ENCODE results near the gene PRKCE. TPM values are rescaled to one million over a fixed set of nuclear protein-coding genes. Genes with fewer than 3 reads are reported as not detected.

Gene PRKCE
- total RNA-seq, 2 experiments from 2014 or later = 12.5 to 13.6 TPM

DNA sequence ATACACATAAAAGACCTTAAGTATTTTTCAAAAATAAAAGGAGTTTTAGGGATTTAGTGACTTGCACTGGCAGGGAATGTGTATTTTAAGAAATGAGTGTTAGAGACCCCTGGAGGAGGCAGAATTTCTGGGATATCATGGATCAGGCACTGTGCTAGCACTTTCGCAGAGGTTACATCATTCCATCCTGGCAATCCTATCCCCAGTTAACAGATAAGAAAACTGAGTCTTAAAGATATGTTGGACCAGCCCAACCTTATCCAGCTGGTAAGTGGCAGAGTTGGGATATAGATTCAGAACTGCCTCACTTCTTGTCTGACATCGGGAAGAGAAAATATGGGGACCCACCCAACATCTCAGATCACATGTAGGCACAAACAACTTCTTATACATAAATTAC is 485.5 kb downstream of the PRKCE start:
- Mint-ChIP-seq H3K27me3 (no peaks in the 10 kb centered on the region), H3K9me3 (no peaks in the 10 kb centered on the region), H3K27ac (no peak overlapping the region), H3K4me1 (ENCODE audit: low read depth) (no peaks in the 10 kb centered on the region), H3K4me3 (no peak overlapping the region), H3K36me3 (peaks cover 2% of the 10 kb centered on the region)
- CTCF ChIA-PET = no interaction called here
- no peak for DNase-seq
- intact Hi-C loops (cut with micrococcal nuclease) = no loop called here
- POLR2A ChIA-PET = no interaction called here

DNA sequence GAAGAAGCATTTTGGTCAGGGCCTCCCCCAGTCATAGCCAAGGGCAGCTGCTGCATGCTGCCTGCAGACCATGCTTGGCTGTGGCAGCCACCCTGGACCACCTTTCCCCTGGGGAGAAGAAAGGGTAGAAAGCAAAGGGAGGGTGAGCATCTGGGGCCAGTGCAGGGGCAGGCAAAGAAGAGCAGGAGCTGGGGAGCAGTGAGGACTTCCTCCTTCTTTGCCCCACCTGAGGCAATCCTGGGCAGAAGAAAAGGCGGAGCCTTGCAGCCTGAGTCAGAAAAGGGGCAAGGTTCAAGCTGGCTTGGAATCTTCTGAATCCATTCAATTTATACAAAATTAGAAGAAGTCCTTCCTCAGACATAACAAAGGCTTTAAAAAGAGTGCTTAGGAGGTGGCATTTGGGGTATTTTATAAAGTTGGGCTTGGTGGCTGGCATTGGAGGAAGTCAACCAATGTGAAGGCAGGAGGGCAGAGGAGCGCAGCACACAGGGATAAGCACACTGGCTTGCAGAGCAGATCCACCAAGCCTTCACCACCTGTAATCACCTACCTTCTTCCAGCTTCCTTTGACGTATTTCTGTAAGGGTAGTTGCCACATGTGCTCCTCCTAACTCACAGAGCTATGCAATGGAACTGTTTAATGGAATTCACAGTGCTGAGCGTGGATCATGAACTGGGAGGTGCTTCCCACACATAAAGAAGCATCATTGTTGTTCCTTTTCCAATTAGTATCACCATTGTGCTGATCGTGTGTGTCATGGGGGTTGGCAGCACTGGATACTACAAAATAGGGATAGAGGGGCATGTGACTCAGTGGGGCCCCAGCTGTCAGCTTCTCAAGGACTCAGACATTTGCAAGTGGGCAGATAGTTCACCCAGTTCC is 491.3 kb downstream of the PRKCE start:
- Mint-ChIP-seq H3K4me1 (ENCODE audit: low read depth) (peaks cover 11% of the 10 kb centered on the region), H3K9me3 (no peaks in the 10 kb centered on the region), H3K27ac (no peak overlapping the region), H3K27me3 (no peaks in the 10 kb centered on the region), H3K36me3 (peaks cover 4% of the 10 kb centered on the region), H3K4me3 (no peak overlapping the region)
- ChIA-PET CTCF (no interaction called here), POLR2A (no interaction called here)
- no peak for DNase-seq
- intact Hi-C loops (cut with micrococcal nuclease) = no loop called here

DNA sequence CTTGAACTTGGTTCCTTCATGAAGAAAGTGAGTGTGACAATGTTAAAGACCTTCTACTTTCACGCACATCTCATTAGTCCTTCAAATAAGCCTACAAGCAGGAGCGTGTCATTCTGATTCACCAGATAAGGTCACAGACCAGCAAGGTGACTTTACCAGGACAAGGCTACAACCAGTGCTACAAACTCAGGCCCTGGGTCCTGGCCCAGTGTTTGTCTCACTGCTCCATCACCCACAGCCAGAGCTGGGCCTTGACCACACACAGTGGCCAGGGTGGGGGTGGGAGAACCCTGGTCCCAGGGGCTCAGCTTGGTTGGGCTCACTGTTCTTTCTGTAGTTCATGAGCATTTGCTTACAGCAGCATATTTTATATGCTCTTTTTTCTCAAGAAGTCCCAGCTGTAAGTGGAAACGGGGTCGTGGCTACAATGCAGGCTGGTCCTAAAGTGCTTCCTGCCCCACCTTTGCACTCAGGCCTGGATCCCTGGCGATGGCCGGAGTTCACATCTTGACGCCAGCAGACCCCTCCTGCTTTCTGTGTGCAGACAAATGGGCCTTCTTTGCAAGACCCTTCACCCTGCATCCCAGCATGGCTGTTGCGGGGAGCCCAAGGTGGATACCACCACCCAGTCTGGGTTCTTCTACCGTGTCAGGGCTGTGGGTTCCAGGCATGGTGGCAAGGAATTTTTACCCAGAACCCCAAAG is 492.1 kb downstream of the PRKCE start:
- no peaks in the 10 kb centered on the region for H3K27me3 Mint-ChIP-seq
- H3K4me1 Mint-ChIP-seq (ENCODE audit: low read depth) = peaks cover 11% of the 10 kb centered on the region
- peaks cover 4% of the 10 kb centered on the region for H3K36me3 Mint-ChIP-seq
- no peaks in the 10 kb centered on the region for H3K9me3 Mint-ChIP-seq
- ChIA-PET CTCF (interaction anchor here (0.6 kb wide), 1 partner anchor 80 kb away, joined by 3 read pairs; no protein-coding TSS in a partner anchor), POLR2A (no interaction called here)
- intact Hi-C loops (cut with micrococcal nuclease) = no loop called here
- DNase-seq = no peak
- no peak overlapping the region for H3K27ac Mint-ChIP-seq
- no peak overlapping the region for H3K4me3 Mint-ChIP-seq

DNA sequence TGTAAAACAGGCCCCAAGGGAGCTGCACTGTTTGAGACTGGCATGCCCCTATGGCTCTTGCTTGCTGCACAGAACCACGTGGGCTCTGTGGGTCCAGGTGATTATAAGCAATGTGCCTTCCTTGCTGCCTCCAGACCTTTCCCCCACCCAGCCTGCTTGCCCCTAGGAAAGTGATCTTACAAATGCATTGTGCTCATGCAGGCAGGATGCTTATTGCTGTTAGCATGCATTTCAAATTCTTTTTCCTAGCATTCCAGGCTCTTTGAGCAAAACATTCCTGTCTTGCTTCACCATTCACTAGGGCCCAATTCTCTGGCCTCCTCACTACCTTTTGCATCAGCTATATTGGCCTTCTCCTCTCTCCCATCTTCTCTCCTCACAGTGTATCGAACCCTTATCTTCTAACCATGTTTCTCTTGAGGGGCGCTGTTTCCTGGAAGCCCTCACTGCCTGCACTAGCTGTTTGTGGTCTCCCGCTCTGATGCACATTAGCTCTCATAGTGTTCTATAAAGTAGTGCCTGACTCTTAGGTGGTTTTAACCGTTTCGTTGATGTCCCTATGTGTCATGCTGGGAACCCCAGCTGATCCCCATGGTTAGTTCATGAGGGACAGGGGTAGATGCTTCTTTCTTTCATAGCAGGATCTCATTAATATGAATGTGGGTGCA is 492.8 kb downstream of the PRKCE start:
- POLR2A ChIA-PET = no interaction called here
- intact Hi-C loops (cut with micrococcal nuclease) = no loop called here
- no peaks in the 10 kb centered on the region for H3K27me3 Mint-ChIP-seq
- no peak for DNase-seq
- peaks cover 11% of the 10 kb centered on the region for H3K4me1 Mint-ChIP-seq (ENCODE audit: low read depth)
- H3K27ac Mint-ChIP-seq = no peak overlapping the region
- peaks cover 4% of the 10 kb centered on the region for H3K36me3 Mint-ChIP-seq
- CTCF ChIA-PET = interaction anchor here (0.6 kb wide), 1 partner anchor 81 kb away, joined by 3 read pairs; no protein-coding TSS in a partner anchor
- no peaks in the 10 kb centered on the region for H3K9me3 Mint-ChIP-seq
- no peak overlapping the region for H3K4me3 Mint-ChIP-seq

DNA sequence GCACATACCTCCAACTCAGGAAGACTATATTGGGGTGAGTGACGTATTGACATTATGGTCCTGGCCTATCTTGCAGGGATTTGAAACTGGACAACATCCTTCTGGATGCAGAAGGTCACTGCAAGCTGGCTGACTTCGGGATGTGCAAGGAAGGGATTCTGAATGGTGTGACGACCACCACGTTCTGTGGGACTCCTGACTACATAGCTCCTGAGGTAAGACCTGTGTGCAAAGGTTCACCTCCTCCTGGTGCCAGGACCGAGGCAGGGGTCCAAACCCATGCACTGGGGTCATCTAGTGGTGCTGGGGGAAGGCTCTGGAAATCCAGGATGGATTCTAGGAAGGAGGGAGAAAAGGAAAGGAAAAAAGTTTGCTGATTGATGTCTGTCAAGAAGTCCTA is 493.5 kb downstream of the PRKCE start:
- peaks cover 4% of the 10 kb centered on the region for H3K36me3 Mint-ChIP-seq
- DNase-seq = no peak
- ChIA-PET POLR2A (no interaction called here), CTCF (no interaction called here)
- H3K4me1 Mint-ChIP-seq (ENCODE audit: low read depth) = peaks cover 11% of the 10 kb centered on the region
- no peak overlapping the region for H3K27ac Mint-ChIP-seq
- H3K4me3 Mint-ChIP-seq = no peak overlapping the region
- H3K27me3 Mint-ChIP-seq = no peaks in the 10 kb centered on the region
- no peaks in the 10 kb centered on the region for H3K9me3 Mint-ChIP-seq
- intact Hi-C loops (cut with micrococcal nuclease) = no loop called here

DNA sequence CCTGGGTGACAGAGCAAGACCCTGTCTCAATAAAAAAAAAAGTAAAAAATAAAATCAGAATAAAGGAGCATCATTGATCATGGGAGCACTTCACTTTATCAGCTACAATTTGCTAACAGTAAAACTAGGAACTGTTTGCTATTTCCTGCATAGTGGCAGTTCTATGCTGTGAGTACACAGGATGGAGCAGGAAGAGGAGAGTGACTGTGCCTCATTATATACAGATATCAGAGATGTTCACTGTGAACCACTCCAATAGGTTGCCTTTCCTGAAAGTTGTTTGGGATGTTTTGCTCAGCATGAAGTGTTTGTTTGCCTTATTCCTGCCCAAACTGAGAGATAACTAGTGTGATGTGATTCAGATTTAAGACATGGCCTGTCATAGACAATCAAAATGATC is 494.4 kb downstream of the PRKCE start:
- intact Hi-C loops (cut with micrococcal nuclease) = no loop called here
- Mint-ChIP-seq H3K9me3 (no peaks in the 10 kb centered on the region), H3K36me3 (peaks cover 4% of the 10 kb centered on the region), H3K4me1 (ENCODE audit: low read depth) (peaks cover 16% of the 10 kb centered on the region), H3K27ac (no peak overlapping the region), H3K4me3 (no peak overlapping the region), H3K27me3 (no peaks in the 10 kb centered on the region)
- ChIA-PET POLR2A (no interaction called here), CTCF (interaction anchor here (0.7 kb wide), 1 partner anchor 220 kb away, joined by 3 read pairs; no protein-coding TSS in a partner anchor)
- DNase-seq = no peak

DNA sequence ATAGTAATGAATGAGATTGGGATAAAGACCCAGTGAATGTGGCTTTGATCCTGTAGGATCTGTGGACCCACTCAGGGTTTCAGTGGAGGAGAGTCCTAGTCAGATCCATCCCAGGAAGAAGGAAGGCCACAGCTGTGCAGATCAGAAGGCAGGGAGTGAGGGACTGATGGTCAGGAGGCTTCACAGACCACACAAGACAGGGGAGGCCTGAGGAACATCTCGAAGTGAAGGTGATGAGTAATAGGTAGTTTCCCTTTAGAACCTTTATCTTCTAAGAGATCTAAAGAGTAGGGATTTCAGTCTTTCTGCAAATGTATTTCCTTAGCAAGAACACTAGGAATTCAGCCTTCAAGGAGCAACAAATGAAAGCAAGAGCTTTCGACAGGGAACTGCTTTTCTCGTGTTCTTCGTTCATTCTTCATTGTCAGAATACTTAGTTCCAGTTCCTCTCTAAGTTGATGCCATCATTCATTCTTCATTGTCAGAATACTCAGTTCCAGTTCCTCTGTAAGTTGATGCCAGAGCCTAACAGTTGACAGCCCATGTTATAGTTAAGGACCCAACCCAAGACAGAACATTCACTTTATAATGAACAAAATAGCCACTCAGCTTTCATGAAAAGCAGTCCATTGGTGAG is 495.5 kb downstream of the PRKCE start:
- Mint-ChIP-seq H3K27me3 (no peaks in the 10 kb centered on the region), H3K4me1 (ENCODE audit: low read depth) (peaks cover 18% of the 10 kb centered on the region), H3K4me3 (no peak overlapping the region), H3K36me3 (peaks cover 4% of the 10 kb centered on the region), H3K27ac (no peak overlapping the region), H3K9me3 (no peaks in the 10 kb centered on the region)
- ChIA-PET CTCF (no interaction called here), POLR2A (no interaction called here)
- intact Hi-C loops (cut with micrococcal nuclease) = no loop called here
- DNase-seq = no peak

DNA sequence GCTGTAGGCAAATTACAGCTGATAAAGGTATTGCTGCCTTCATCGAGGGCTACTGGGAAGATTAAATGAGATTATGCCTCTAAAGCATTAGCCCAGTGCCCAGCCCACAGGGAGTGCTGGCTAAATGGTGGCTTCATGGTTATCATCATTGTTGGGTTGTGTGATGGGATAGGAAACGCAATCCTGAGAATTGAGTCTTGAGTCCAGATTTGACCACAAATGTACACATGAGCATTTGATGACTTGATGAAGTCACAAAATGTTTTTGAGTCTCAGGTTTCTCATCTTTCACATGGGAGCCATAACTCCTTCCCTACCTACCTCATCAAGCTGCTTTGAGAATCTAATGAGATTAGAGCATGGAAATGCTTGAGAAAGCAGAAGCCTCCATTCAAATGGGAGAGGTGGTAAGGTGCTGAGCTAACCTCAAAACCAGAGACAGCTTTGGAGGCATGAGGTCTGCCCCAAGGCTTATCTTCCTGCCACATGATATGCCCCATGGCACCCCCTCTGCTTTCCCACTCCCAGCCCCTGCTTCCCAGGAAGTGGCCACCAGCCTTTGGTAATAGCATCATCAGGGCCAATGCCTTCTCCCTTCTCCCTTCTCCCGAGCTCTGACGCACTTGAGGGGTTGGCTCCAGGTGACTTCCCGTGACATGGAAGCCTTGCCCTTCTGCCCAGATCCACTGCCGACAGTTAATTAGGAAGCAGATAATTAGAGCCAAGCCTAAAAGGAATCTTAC is 496.3 kb downstream of the PRKCE start:
- peaks cover 4% of the 10 kb centered on the region for H3K36me3 Mint-ChIP-seq
- POLR2A ChIA-PET = no interaction called here
- H3K4me1 Mint-ChIP-seq (ENCODE audit: low read depth) = peaks cover 18% of the 10 kb centered on the region
- no peaks in the 10 kb centered on the region for H3K27me3 Mint-ChIP-seq
- intact Hi-C loops (cut with micrococcal nuclease) = no loop called here
- no peaks in the 10 kb centered on the region for H3K9me3 Mint-ChIP-seq
- DNase-seq = no peak
- no peak overlapping the region for H3K27ac Mint-ChIP-seq
- CTCF ChIA-PET = no interaction called here
- H3K4me3 Mint-ChIP-seq = no peak overlapping the region

DNA sequence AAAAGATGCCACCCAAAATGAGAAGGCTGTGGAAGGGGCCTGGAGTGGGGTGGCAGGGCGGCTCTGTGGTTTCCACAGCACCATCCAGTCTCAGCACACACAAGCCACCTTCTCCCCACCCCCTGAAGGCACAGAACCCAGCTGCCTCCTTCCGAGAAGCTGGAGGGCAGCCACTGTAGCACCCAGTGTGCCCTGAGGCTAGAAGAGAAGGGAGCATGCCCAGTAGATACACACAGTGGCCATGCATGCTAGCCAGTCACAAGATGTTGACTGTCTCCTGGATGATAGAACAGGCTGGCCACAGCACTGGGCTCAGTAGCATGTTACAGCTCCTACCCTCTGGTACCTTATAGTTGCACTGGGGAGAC is 496.9 kb downstream of the PRKCE start:
- Mint-ChIP-seq H3K36me3 (peaks cover 4% of the 10 kb centered on the region), H3K27me3 (no peaks in the 10 kb centered on the region), H3K4me1 (ENCODE audit: low read depth) (peaks cover 18% of the 10 kb centered on the region), H3K27ac (no peak overlapping the region), H3K9me3 (no peaks in the 10 kb centered on the region), H3K4me3 (no peak overlapping the region)
- no peak for DNase-seq
- intact Hi-C loops (cut with micrococcal nuclease) = no loop called here
- ChIA-PET CTCF (no interaction called here), POLR2A (no interaction called here)

DNA sequence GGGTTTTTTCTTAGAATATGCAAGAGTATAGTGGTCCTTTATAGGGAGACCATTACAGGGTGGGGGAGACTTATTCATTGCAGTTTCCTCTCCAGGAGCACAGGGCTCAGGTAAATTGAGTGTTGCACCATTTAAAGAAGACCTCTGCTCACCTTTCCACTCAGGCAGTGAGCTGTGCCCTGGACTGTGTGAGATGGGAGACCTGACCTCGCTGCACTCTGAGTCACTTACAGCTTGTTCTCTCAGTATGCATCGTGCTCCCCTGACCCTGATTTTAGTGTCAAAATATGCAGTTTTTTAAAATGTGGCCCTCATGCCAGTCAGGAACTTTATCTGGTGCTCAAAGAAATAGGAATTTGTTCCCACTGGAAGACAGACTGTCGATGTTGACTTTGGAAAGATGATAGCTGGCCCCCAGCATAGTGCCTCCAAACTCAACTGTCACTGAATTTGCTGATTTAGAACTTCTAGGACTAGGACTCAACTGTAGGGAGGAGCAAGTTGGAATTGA is 499.0 kb downstream of the PRKCE start:
- H3K9me3 Mint-ChIP-seq = no peaks in the 10 kb centered on the region
- DNase-seq = no peak
- CTCF ChIA-PET = no interaction called here

DNA sequence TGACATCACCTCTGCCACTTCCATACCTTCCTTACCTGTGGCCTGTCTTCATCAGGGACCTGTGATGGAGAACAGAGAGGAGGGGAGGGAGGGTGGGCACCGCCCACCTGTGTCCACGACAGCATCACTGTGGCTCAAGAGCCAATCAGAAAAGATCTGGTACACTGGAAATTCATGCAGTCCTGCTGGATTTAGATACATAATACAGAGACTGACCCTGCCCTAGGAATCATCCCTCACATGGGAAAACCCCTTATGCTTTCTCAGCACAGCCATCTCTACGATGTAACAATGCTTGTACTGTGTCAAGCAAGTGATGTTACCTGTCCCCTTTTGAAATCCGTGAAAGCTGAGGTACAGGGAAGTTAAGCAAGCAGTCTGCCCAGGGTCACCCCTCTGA is 500.1 kb downstream of the PRKCE start:
- no peak for DNase-seq
- no peaks in the 10 kb centered on the region for H3K9me3 Mint-ChIP-seq
- H3K4me1 Mint-ChIP-seq (ENCODE audit: low read depth) = peaks cover 18% of the 10 kb centered on the region
- H3K4me3 Mint-ChIP-seq = no peak overlapping the region
- ChIA-PET POLR2A (interaction anchor here (0.6 to 0.7 kb wide), 3 partner anchors 77 to 271 kb away, joined by 3 to 7 read pairs (median 4); no protein-coding TSS in a partner anchor), CTCF (no interaction called here)
- intact Hi-C loops (cut with micrococcal nuclease) = no loop called here
- peaks cover 4% of the 10 kb centered on the region for H3K36me3 Mint-ChIP-seq
- H3K27ac Mint-ChIP-seq = no peak overlapping the region
- H3K27me3 Mint-ChIP-seq = no peaks in the 10 kb centered on the region

More for the DNA sequence above, 499.0 kb downstream of the PRKCE start:
- Mint-ChIP-seq H3K36me3 (peaks cover 6% of the 10 kb centered on the region), H3K4me1 (ENCODE audit: low read depth) (peaks cover 18% of the 10 kb centered on the region), H3K27me3 (no peaks in the 10 kb centered on the region), H3K4me3 (no peak overlapping the region), H3K27ac (no peak overlapping the region)
- intact Hi-C loops (cut with micrococcal nuclease) = no loop called here
- POLR2A ChIA-PET = no interaction called here

Data from activated CD4-positive, alpha-beta memory T cell treated with anti-CD3 and anti-CD28 coated beads for 36 hours (primary cell).